Heart right ventricle (tissue), 16 donors: ENCODE measurements around the gene EPHB6. TPM values are rescaled to one million over a fixed set of nuclear protein-coding genes. Genes with fewer than 3 reads are reported as not detected.

Experiments
- ATAC-seq, 8 donors: fragments of 200-7000 bp; cut with Tn5 transposase; one replicate each; pipeline ENCODE4 v1.9.1; 2020; ENCODE audit warnings: mild to moderate bottlenecking in 8 of 8, moderate library complexity in 8 of 8, moderate number of reproducible peaks in 1 of 8
- DNase-seq, 2 donors: peaks; one replicate each; pipeline ENCODE4 v3.0.0-alpha.2; 2020
- H3K27ac ChIP-seq, 10 donors: fragments of 200-600 bp; sonication (generic) in 2 of 10; one replicate each; pipeline versions ENCODE4 v1.5.0 to v1.8.0; 2020 to 2022; ENCODE audit warnings: mild to moderate bottlenecking in 3 of 10
- H3K27me3 ChIP-seq, 7 donors: fragments of 200-600 bp; one replicate each; pipeline ENCODE4 v1.8.0; 2021 to 2022; ENCODE audit warnings: mild to moderate bottlenecking in 2 of 7
- H3K36me3 ChIP-seq, 9 donors: fragments of 200-600 bp; sonication (generic) in 1 of 9; one replicate each; pipeline versions ENCODE4 v1.5.0 to v1.8.0; 2020 to 2022; ENCODE audit warnings: mild to moderate bottlenecking in 2 of 9
- H3K4me1 ChIP-seq, 9 donors: fragments of 200-600 bp; sonication (generic) in 1 of 9; one replicate each; pipeline versions ENCODE4 v1.5.0 to v1.8.0; 2020 to 2022; ENCODE audit warnings: mild to moderate bottlenecking in 4 of 9
- H3K4me3 ChIP-seq, 10 donors: fragments of 200-600 bp; sonication (generic) in 2 of 10; one replicate each; pipeline versions ENCODE4 v1.5.0 to v1.8.0; 2020 to 2022; ENCODE audit warnings: mild to moderate bottlenecking in 7 of 10, moderate library complexity in 2 of 10
- H3K9me3 ChIP-seq, 11 donors: fragments of 200-600 bp in 10 of 11; sonication (generic) in 2 of 11; one replicate each; pipeline versions ENCODE4 v1.5.0 to v1.8.0; 2013 to 2022; ENCODE audit warnings: mild to moderate bottlenecking in 2 of 11, control low read depth in 1 of 11, moderate library complexity in 1 of 11
- WGBS, 2 donors: extraction: QIAGEN DNeasy Blood & Tissue Kit; methylation state at CpG; one replicate each; pipeline ENCODE4 v1.1.7; 2013; ENCODE audit warnings: inconsistent platforms in 1 of 2; 5-methylcytosine and 5-hydroxymethylcytosine counted together
- intact Hi-C, 10 donors: fragments of 100-400 bp; cut with DNase I; formaldehyde crosslinking; loops; one replicate each; pipeline versions ENCODE4 v1.11.1 to v1.14.2; 2022
- polyA plus RNA-seq, 2 donors: library from polyadenylated mRNA; stranded (reverse); fragments of 200-250 nt; gene quantifications; one replicate each; pipeline ENCODE4 v1.2.3, GENCODE V29; 2013
- total RNA-seq, 10 donors: library from RNA; stranded (reverse); fragmentation: NEBNext Ultra II Directional in 3 of 10; extraction: Animal tissue kit (Norgen Biotek cat#: 25700) in 3 of 10; gene quantifications; one replicate each; pipeline versions ENCODE4 v1.2.1 to v1.2.4, GENCODE V29; 2021 to 2023
- TF ChIP-seq, protein P1 (sequence below), 9 donors: fragments of 200-600 bp; sonication (generic) in 2 of 9; IDR thresholded peaks; one replicate each; pipeline versions ENCODE4 v1.5.0 to v1.8.0; 2021 to 2022; ENCODE audit warnings: antibody characterized with exemption in 9 of 9, mild to moderate bottlenecking in 5 of 9, moderate library complexity in 1 of 9
- donor health status: Arrhythmogenic right ventricular cardiomyopathy.
- donor health status: ischemic (EF 13 %, LVEDD 7.1; RV severe dilation, severe dysfunction).
- donor health status: healthy with polysubstance abuse.
- donor health status: DM: no; HTN: yes; CAD: no.
- donor health status: DM: no; HTN: no; CAD: no.
- donor health status: ischemic (EF 25% LVEDD 6.9; RV normal size, moderate dysfunction).
- donor health status: ischemic (EF 25% LVEDD 5.7; RV mildly dilated, moderate dysfunction).
- donor health status: healthy.
- donor health status: DM: yes; HTN: yes; CAD: no.
- donor health status: Ischemic cardiomyopathy.
- donor health status: ischemic (EF 35%, LVEDD 5.7; RV mildly dilated, moderate dysfunction).
- donor health status: nonischemic (EF 11% LVEDD 7.7; RV severe dilation, severe dysfunction).
- donor health status: DM: yes; HTN: yes; CAD: no.
- donor health status: PGD.
- donor health status: ischemic (EF 29% LVEDD 5.4; RV normal size, mild dysfunction).
- donor health status: nonischemic (EF 23%, LVEDD 6.1; RV moderate dilation, normal function).

Gene EPHB6
- total and polyA plus RNA-seq, 12 donors = 0.55 to 14.9 (median 2.6) TPM

DNA sequence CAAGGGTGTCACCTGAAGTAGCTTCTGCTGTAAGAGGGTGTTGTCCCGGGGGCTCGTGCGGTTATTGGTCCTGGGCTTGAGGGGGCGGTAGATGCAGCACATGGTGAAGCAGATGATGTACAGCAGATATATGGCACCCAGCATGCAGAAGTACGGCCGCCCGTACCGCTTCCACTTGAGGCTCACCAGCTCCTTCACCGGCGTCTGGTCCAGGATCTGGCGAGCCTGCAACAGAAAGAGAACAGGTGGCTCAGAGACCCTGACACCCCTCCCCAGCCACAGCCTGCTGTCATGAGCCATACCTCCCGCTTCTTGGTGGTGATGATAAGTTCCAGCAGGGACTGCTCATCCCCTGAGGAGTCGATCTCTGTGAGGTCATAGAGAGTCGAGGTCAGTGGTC lies 20.6 kb downstream of the EPHB6 start:
- no peak for DNase-seq

DNA sequence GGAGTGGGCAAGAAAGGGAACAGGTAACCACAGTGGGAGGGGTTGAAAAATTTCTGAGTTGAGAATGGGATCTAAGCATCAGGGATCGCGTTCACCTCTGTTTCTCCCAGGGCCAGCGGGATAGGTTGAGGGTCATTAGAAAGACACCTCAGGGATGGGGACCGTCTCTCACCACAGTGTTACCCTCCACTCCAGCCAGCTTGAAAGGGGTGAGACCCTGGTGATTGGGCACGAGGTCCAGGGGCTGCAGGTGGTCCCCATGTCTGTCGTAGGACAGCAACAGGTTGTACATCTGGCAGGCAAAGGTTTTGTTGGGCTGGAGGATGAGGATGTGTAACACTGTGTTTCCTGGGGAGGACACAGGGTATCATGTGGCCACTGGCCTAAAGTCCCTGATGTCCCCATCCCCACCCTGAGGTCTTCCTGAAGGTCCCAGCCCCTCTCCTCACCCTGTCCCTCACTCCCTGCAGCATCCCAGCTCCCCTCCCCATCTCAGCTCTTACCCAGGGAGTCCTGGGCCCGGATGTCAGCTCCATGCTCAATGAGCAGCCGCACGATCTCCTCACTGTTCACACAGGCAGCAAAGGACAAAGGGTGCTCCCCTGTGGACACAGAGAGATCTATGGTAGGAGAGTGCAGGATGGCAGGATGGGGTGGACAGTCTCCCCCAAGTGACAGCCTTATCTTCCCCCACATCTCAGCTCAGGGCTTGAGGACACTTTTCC lies 21.5 kb downstream of the EPHB6 start:
- Histone ChIP-seq H3K27ac (no peak overlapping the region), H3K9me3 (no peaks in the 10 kb centered on the region), H3K4me1 (no peaks in the 10 kb centered on the region), H3K36me3 (no peaks in the 10 kb centered on the region), H3K4me3 (no peak overlapping the region), H3K27me3 (peaks cover 0 to 42% (median 25%) of the 10 kb centered on the region in 7 donors)
- no peak for ATAC-seq
- intact Hi-C loops = no loop called here
- DNase-seq = no peak
- TF ChIP-seq, protein P1, sequence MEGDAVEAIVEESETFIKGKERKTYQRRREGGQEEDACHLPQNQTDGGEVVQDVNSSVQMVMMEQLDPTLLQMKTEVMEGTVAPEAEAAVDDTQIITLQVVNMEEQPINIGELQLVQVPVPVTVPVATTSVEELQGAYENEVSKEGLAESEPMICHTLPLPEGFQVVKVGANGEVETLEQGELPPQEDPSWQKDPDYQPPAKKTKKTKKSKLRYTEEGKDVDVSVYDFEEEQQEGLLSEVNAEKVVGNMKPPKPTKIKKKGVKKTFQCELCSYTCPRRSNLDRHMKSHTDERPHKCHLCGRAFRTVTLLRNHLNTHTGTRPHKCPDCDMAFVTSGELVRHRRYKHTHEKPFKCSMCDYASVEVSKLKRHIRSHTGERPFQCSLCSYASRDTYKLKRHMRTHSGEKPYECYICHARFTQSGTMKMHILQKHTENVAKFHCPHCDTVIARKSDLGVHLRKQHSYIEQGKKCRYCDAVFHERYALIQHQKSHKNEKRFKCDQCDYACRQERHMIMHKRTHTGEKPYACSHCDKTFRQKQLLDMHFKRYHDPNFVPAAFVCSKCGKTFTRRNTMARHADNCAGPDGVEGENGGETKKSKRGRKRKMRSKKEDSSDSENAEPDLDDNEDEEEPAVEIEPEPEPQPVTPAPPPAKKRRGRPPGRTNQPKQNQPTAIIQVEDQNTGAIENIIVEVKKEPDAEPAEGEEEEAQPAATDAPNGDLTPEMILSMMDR (IDR thresholded peaks at IDR 0.05) = no peak
- 81 to 83% methylated on average over 9 of the region's 9 CpGs for WGBS, 2 donors

More for the DNA sequence above, 20.6 kb downstream of the EPHB6 start:
- intact Hi-C loops = no loop called here
- Histone ChIP-seq H3K27me3 (peaks cover 0 to 33% (median 25%) of the 10 kb centered on the region in 7 donors), H3K9me3 (no peaks in the 10 kb centered on the region), H3K36me3 (no peaks in the 10 kb centered on the region), H3K27ac (no peak overlapping the region), H3K4me1 (no peaks in the 10 kb centered on the region), H3K4me3 (no peak overlapping the region)
- no peak for ATAC-seq
- WGBS, 2 donors = 81 to 85% methylated on average over 14 of the region's 14 CpGs
- TF ChIP-seq, protein P1 (IDR thresholded peaks at IDR 0.05) = no peak

DNA sequence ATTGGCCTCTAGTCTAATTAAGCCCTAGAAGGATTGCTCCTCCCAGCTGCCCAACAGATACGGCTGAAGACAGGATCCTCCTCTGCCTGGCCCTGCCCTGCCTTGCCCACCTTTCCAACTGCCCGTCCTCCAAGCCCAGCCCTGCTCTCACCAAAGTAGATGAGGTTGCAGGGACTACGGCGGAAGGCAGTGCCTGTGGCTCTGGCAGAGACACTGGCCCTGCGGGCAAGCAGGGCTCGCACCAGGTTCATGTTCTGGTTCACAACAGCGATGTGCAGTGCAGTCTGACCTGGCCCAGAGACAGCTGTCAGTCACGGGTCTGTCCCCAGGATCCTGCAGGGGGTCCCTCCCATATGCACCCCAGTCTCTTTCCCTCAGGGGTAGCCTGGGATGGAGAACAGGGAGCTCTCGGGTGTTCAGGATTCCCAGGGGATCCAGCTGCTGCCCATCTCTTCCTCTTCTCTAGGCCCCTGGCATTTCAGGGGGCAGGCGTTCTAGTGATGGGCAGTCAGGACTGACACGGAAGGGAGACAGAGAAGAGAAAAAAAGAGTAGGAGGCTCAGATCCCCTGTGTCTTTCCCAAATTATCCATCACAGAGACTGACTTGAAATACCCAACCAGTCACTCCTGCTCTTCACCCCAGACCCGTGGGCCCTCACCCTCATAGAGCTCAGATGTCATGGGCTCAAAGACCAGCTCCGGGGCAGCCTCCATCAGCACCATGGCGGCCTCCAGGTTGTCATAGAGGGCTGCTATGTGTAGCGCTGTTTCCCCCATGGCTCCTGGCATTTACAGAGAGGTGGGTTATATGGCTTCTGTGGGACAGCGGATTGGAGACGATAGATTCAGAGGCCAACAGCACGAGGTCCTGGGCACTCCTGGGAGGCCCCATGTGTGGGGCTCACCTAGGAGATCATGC lies 22.4 kb downstream of the EPHB6 start:
- H3K4me1 ChIP-seq = no peaks in the 10 kb centered on the region
- intact Hi-C loops = no loop called here
- TF ChIP-seq, protein P1 (IDR thresholded peaks at IDR 0.05) = no peak
- ATAC-seq = no peak
- no peak overlapping the region for H3K27ac ChIP-seq
- H3K9me3 ChIP-seq = no peaks in the 10 kb centered on the region
- no peak for DNase-seq
- 83% methylated on average over 18 of the region's 18 CpGs for WGBS, 2 donors
- no peak overlapping the region for H3K4me3 ChIP-seq
- H3K27me3 ChIP-seq = peaks cover 0 to 42% (median 25%) of the 10 kb centered on the region in 7 donors
- H3K36me3 ChIP-seq = no peaks in the 10 kb centered on the region

DNA sequence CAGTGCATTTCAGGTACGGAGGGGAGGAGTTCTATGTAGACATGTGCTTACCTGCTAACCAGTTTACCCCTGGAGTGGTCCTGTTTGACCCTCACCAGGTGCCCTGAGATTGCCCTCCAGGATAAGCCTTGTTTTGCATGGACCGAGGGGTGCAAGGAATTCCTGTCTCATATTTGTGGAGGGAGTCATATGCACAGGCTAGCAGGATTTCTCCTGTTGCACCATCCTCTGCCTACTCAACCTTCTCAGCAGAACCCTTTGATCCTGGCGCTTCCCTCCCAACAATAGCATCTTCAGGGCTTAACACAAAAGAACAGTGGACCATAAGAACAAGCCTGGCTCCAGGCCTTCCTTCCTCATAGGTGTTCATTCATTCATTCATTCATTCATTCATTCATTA lies 23.4 kb downstream of the EPHB6 start:
- no peaks in the 10 kb centered on the region for H3K36me3 ChIP-seq
- WGBS, 2 donors = 80 to 85% methylated on average over 3 of the region's 3 CpGs
- intact Hi-C loops = no loop called here
- ATAC-seq (no peak), DNase-seq (no peak)
- H3K4me1 ChIP-seq = no peaks in the 10 kb centered on the region
- no peak overlapping the region for H3K4me3 ChIP-seq
- no peak overlapping the region for H3K27ac ChIP-seq
- TF ChIP-seq, protein P1 (IDR thresholded peaks at IDR 0.05) = no peak
- no peaks in the 10 kb centered on the region for H3K9me3 ChIP-seq
- peaks cover 0 to 47% (median 33%) of the 10 kb centered on the region in 7 donors for H3K27me3 ChIP-seq
